Adrenal gland (tissue), 12 donors: ENCODE data around the gene MALRD1. TPM values are rescaled to one million over a fixed set of nuclear protein-coding genes. Genes with fewer than 3 reads are reported as not detected.

Source experiments
- DNase-seq, 7 donors: peaks; one replicate each; pipeline ENCODE4 v3.0.0-alpha.2; 2019 to 2020
- H3K27ac ChIP-seq, 5 donors: fragments of 200-600 bp; sonication (generic) in 4 of 5; 1 replicate in 3 of 5; 2 replicates in 2 of 5; pipeline versions ENCODE4 v1.5.1 to v1.8.0; 2016 to 2020; ENCODE audit warnings: mild to moderate bottlenecking in 1 of 5
- H3K27me3 ChIP-seq: fragments of 200-600 bp; 2 replicates; pipeline ENCODE4 v1.8.0; 2021
- H3K36me3 ChIP-seq, 2 donors: fragments of 200-600 bp; replicated peaks in 1 of 2; 1 replicate in 1 of 2; 2 replicates in 1 of 2; pipeline versions ENCODE4 v1.5.1 to v1.8.0; 2018 to 2022
- H3K4me1 ChIP-seq, 2 donors: fragments of 200-600 bp; replicated peaks in 1 of 2; 1 replicate in 1 of 2; 2 replicates in 1 of 2; pipeline versions ENCODE4 v1.5.1 to v1.8.0; 2018 to 2021
- H3K4me3 ChIP-seq, 4 donors: fragments of 200-600 bp; sonication (generic) in 3 of 4; one replicate each; pipeline ENCODE4 v1.5.1; 2016 to 2018
- H3K9me3 ChIP-seq, 3 donors: fragments of 200-600 bp; sonication (generic) in 1 of 3; replicated peaks in 1 of 3; 1 replicate in 2 of 3; 2 replicates in 1 of 3; pipeline versions ENCODE4 v1.5.1 to v1.8.0; 2016 to 2021
- POLR2A ChIP-seq, 2 donors: fragments of 450-650 bp; IDR thresholded peaks; one replicate each; pipeline ENCODE4 v1.6.1; 2017; ENCODE audit warnings: antibody characterized with exemption in 2 of 2, mild to moderate bottlenecking in 2 of 2, moderate library complexity in 1 of 2
- WGBS, 4 donors: extraction: QIAGEN DNeasy Blood & Tissue Kit in 2 of 4; methylation state at CpG; one replicate each; pipeline versions ENCODE4 v1.1.5 to v1.1.7; 2013 to 2017; 5-methylcytosine and 5-hydroxymethylcytosine counted together
- intact Hi-C, 2 donors: fragments of 100-400 bp; cut with DNase I; formaldehyde crosslinking; loops; one replicate each; pipeline versions ENCODE4 v1.14.1 to v1.15.0; 2022 to 2023
- polyA plus RNA-seq, 3 donors: library from polyadenylated mRNA; stranded (reverse); fragments of 200-250 nt in 2 of 3; fragments of 350-450 nt in 1 of 3; fragmentation: Illumina TruSeq in 1 of 3; extraction: RNeasy Lipid Tissue Mini Kit (QIAGEN cat#74804) in 1 of 3; gene quantifications; one replicate each; pipeline ENCODE4 v1.2.3, GENCODE V29; 2013 to 2014
- total RNA-seq, 9 donors: library from RNA; depleted of rRNA in 4 of 9; stranded (reverse); fragments of >200 nt in 4 of 9; fragments of 120-200 nt in 1 of 9; fragmentation: NEBNext Ultra II Directional in 1 of 9; extraction: Animal tissue kit (Norgen Biotek cat#: 25700) in 1 of 9; gene quantifications; one replicate each; pipeline versions ENCODE4 v1.1.0 to v1.2.4, GENCODE V29; 2013 to 2023
- TF ChIP-seq, protein P1 (sequence below), 6 experiments: fragments of 450-650 bp in 4 of 6; fragments of 200-600 bp in 2 of 6; sonication (generic) in 1 of 6; IDR thresholded peaks; 1 replicate in 5 of 6; 2 replicates in 1 of 6; pipeline versions ENCODE4 v1.5.1 to v1.8.0; 2016 to 2021; ENCODE audit warnings: antibody characterized with exemption in 6 of 6, mild to moderate bottlenecking in 2 of 6, moderate library complexity in 1 of 6
- donor health status: healthy with polysubstance abuse.
- donor health status: Bipolar disorder and iron deficiency.
- donor health status: DM: yes; HTN: yes; CAD: no.
- donor health status: DM: no; HTN: no; CAD: no.
- donor health status: DM: no; HTN: no; CAD: no.
- donor health status: DM: yes; HTN: yes; CAD: no.

The MALRD1 gene
- total and polyA plus RNA-seq, 12 donors: 0.48 to 6.2 (median 1.9) TPM

GRCh38 chr10:19699299-19699698 lies 650.7 kb downstream of the MALRD1 start:
- Histone ChIP-seq H3K9me3 (no peaks in the 10 kb centered on the region), H3K36me3 (no peaks in the 10 kb centered on the region), H3K4me1 (no peaks in the 10 kb centered on the region), H3K27me3 (no peaks in the 10 kb centered on the region), H3K4me3 (no peak overlapping the region), H3K27ac (no peak overlapping the region)
- TF ChIP-seq, protein P1, sequence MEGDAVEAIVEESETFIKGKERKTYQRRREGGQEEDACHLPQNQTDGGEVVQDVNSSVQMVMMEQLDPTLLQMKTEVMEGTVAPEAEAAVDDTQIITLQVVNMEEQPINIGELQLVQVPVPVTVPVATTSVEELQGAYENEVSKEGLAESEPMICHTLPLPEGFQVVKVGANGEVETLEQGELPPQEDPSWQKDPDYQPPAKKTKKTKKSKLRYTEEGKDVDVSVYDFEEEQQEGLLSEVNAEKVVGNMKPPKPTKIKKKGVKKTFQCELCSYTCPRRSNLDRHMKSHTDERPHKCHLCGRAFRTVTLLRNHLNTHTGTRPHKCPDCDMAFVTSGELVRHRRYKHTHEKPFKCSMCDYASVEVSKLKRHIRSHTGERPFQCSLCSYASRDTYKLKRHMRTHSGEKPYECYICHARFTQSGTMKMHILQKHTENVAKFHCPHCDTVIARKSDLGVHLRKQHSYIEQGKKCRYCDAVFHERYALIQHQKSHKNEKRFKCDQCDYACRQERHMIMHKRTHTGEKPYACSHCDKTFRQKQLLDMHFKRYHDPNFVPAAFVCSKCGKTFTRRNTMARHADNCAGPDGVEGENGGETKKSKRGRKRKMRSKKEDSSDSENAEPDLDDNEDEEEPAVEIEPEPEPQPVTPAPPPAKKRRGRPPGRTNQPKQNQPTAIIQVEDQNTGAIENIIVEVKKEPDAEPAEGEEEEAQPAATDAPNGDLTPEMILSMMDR (IDR thresholded peaks at IDR 0.05): no peak
- TF ChIP-seq POLR2A (IDR thresholded peaks at IDR 0.05): no peak
- intact Hi-C loops: no loop called here
- DNase-seq: no peak
- 77 to 94% (median 85%) methylated on average over 3 of the region's 3 CpGs for WGBS, 4 donors

DNA sequence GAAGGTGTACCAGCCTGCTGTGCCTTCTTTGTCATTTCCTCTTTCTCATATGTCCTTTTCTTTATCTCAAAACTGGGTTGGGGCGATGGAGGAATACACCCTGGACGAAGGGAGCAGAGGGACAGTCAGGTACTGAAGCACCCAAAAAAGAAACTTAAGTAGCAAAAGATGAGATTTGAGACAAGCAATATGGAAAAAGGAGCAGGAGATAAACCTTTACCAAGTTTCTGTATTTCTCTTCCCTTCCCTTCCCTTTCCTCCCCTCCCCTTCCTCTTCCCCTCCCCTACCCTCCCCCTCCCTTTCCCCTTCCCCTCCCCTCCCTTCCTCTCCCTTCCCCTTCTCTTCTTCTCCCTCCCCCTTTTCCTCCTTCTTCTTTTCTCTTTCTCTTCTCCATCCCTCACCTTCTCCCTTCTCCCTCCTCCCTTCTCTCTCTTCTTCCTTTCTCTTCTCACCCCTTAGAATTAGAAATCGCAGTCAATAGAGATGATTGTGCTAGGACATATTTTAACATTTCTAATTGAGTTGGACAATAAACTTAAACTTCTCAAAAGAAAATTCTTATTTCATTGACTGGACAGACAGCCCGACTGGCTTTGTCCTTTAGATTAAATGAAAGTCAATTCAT lies 652.9 kb downstream of the MALRD1 start:
- Histone ChIP-seq H3K4me3 (no peak overlapping the region), H3K27me3 (no peaks in the 10 kb centered on the region), H3K9me3 (no peaks in the 10 kb centered on the region), H3K27ac (no peak overlapping the region), H3K36me3 (no peaks in the 10 kb centered on the region), H3K4me1 (no peaks in the 10 kb centered on the region)
- TF ChIP-seq POLR2A (IDR thresholded peaks at IDR 0.05): no peak
- TF ChIP-seq, protein P1 (IDR thresholded peaks at IDR 0.05): no peak
- DNase-seq: no peak
- intact Hi-C loops: no loop called here
- WGBS, 4 donors: 87 to 93% (median 90%) methylated on average over 4 of the region's 4 CpGs

- H3K36me3 ChIP-seq: no peaks in the 10 kb centered on the region
- H3K27ac ChIP-seq: no peak overlapping the region
- no peaks in the 10 kb centered on the region for H3K27me3 ChIP-seq
- TF ChIP-seq POLR2A (IDR thresholded peaks at IDR 0.05): no peak
- TF ChIP-seq, protein P1 (IDR thresholded peaks at IDR 0.05): no peak
- H3K4me1 ChIP-seq: no peaks in the 10 kb centered on the region
- H3K4me3 ChIP-seq: no peak overlapping the region
- DNase-seq: no peak
- H3K9me3 ChIP-seq: no peaks in the 10 kb centered on the region
- intact Hi-C loops: no loop called here
- 88 to 91% (median 90%) methylated on average over 2 of the region's 2 CpGs for WGBS, 4 donors
Observed at GRCh38 chr10:19702215-19702614, 653.6 kb downstream of the MALRD1 start.

DNA sequence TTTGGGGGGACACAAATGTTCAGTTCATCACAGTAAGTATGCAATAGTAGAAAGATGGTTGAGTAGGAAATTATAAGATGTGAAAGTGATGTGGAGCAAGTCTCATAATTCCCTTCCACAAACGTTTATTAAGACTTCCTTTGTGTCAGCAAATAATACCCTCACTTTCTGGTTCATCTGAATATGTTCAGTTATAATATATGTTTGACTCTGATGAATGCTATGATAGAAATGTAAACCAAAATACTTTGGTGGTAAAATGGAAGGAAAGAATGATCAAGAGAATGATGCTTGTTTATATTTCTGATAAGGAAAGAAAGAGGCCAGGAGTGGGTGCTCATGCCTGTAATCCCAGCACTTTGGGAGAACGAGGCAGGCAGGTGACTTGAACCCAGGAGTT lies 655.9 kb downstream of the MALRD1 start:
- no peak overlapping the region for H3K4me3 ChIP-seq
- no peaks in the 10 kb centered on the region for H3K4me1 ChIP-seq
- 61 to 65% (median 63%) methylated on average over 2 of the region's 2 CpGs for WGBS, 4 donors
- intact Hi-C loops: no loop called here
- no peak for TF ChIP-seq POLR2A (IDR thresholded peaks at IDR 0.05)
- TF ChIP-seq, protein P1 (IDR thresholded peaks at IDR 0.05): no peak
- no peak for DNase-seq
- no peaks in the 10 kb centered on the region for H3K36me3 ChIP-seq
- no peaks in the 10 kb centered on the region for H3K27me3 ChIP-seq
- no peak overlapping the region for H3K27ac ChIP-seq
- H3K9me3 ChIP-seq: no peaks in the 10 kb centered on the region
